ENCODE measurements around the gene ZC3H7B. TPM values are rescaled to one million over a fixed set of nuclear protein-coding genes. Genes with fewer than 3 reads are reported as not detected.

ZC3H7B gene
- total RNA-seq, 2 experiments from 2014 or later = 46.1 to 47.9 TPM

DNA sequence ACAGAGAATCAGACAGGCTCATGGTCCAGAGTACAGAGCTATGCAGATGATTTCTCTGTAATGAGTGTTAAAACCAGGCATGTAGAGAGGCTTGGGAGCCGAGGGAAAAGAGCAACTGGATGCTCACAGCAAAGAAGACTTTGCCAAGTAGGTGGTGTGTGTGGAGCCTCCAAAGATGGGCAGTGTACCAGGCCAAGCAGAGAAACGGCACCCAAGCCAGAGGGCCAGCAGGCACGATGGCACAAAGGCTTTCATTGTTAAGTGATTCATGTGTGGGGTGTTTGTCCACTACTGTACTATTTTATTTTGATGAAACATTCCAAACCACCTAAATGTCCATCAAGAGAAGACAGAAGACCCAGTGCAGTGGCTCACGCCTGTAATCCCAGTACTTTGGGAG is 26.5 kb upstream of the ZC3H7B start:
- H3K9me3 Mint-ChIP-seq = no peaks in the 10 kb centered on the region
- DNase-seq (no peak), ATAC-seq (no peak)
- intact Hi-C loops (cut with micrococcal nuclease) = no loop called here
- no peak overlapping the region for H3K4me3 Mint-ChIP-seq
- ChIA-PET POLR2A (interaction anchor here (0.6 to 1.8 kb wide), 5 partner anchors 8 to 238 kb away, joined by 3 to 7 read pairs (median 3); partner anchors contain the start of gene RANGAP1), CTCF (no interaction called here)
- H3K27ac Mint-ChIP-seq = no peak overlapping the region
- no peaks in the 10 kb centered on the region for H3K27me3 Mint-ChIP-seq
- TF ChIP-seq, protein P1, sequence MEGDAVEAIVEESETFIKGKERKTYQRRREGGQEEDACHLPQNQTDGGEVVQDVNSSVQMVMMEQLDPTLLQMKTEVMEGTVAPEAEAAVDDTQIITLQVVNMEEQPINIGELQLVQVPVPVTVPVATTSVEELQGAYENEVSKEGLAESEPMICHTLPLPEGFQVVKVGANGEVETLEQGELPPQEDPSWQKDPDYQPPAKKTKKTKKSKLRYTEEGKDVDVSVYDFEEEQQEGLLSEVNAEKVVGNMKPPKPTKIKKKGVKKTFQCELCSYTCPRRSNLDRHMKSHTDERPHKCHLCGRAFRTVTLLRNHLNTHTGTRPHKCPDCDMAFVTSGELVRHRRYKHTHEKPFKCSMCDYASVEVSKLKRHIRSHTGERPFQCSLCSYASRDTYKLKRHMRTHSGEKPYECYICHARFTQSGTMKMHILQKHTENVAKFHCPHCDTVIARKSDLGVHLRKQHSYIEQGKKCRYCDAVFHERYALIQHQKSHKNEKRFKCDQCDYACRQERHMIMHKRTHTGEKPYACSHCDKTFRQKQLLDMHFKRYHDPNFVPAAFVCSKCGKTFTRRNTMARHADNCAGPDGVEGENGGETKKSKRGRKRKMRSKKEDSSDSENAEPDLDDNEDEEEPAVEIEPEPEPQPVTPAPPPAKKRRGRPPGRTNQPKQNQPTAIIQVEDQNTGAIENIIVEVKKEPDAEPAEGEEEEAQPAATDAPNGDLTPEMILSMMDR (IDR thresholded peaks at IDR 0.05) = no peak
- peaks cover 2% of the 10 kb centered on the region for H3K4me1 Mint-ChIP-seq (ENCODE audit: low read depth)
- peaks cover 55% of the 10 kb centered on the region for H3K36me3 Mint-ChIP-seq (ENCODE audit: low read depth)

DNA sequence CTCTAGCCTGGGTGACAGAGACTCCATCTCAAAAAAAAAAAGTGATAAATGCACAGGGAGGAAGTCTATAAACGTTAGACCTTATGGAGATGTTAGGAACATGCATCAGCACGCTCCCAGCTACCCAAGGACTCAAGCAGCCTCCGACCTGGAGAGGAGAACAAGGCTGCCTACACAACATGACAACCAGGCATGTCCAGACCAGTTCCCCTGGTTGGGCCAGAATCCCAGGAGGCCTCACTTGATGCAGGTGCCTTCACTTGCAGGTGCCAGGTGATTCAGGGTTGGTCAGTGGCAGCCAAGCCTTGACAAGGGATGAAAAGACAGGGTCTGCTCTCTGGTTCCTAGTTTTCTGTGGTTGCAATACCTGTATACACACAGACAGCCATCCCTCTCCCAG is 21.3 kb upstream of the ZC3H7B start:
- H3K9me3 Mint-ChIP-seq = no peaks in the 10 kb centered on the region

DNA sequence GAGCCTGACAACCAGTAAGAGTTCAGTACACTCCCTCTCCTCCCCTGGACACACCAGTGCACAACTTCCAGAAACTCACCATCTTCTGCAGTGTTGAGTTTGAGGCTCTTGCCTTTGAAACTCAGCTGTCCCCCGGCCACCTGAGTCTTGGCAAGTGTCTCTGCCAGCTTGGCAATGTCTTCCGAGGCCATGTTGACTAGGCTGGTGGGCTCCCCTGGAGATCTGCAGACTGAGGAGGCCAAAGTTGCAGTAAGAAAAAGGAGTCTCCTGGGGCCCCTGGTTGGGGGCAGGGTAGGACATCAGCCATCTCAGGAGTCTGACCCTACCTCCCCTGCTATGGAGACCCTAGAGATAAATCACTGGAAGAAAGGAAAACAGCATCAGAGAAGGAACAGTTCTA is 20.5 kb upstream of the ZC3H7B start:
- Mint-ChIP-seq H3K36me3 (ENCODE audit: low read depth) (peaks cover 54% of the 10 kb centered on the region), H3K27ac (no peak overlapping the region), H3K9me3 (no peaks in the 10 kb centered on the region), H3K27me3 (no peaks in the 10 kb centered on the region), H3K4me1 (ENCODE audit: low read depth) (peaks cover 22% of the 10 kb centered on the region), H3K4me3 (no peak overlapping the region)
- ATAC-seq (no peak), DNase-seq (no peak)
- intact Hi-C loops (cut with micrococcal nuclease) = no loop called here
- CTCF ChIA-PET = interaction anchor here (1.5 to 1.6 kb wide), 2 partner anchors 20 to 43 kb away, joined by 4 to 6 read pairs; partner anchors contain the start of gene ZC3H7B
- TF ChIP-seq, protein P1 (IDR thresholded peaks at IDR 0.05) = no peak
- POLR2A ChIA-PET = interaction anchor here (0.9 to 2.5 kb wide), 6 partner anchors 10 to 65 kb away, joined by 3 to 7 read pairs (median 4); partner anchors contain the start of gene ZC3H7B

More for the DNA sequence above, 21.3 kb upstream of the ZC3H7B start:
- H3K4me3 Mint-ChIP-seq = no peak overlapping the region
- ChIA-PET CTCF (interaction anchor here (1.5 kb wide), 1 partner anchor 43 kb away, joined by 4 read pairs; no protein-coding TSS in a partner anchor), POLR2A (interaction anchor here (0.9 to 1.6 kb wide), 5 partner anchors 9 to 64 kb away, joined by 3 read pairs; no protein-coding TSS in a partner anchor)
- H3K4me1 Mint-ChIP-seq (ENCODE audit: low read depth) = peaks cover 20% of the 10 kb centered on the region
- no peak for ATAC-seq
- peak overlapping the region; percentile 34 for H3K27ac Mint-ChIP-seq
- peaks cover 54% of the 10 kb centered on the region for H3K36me3 Mint-ChIP-seq (ENCODE audit: low read depth)
- DNase-seq = no peak
- H3K27me3 Mint-ChIP-seq = no peaks in the 10 kb centered on the region
- TF ChIP-seq, protein P1 (IDR thresholded peaks at IDR 0.05) = no peak
- intact Hi-C loops (cut with micrococcal nuclease) = no loop called here

DNA sequence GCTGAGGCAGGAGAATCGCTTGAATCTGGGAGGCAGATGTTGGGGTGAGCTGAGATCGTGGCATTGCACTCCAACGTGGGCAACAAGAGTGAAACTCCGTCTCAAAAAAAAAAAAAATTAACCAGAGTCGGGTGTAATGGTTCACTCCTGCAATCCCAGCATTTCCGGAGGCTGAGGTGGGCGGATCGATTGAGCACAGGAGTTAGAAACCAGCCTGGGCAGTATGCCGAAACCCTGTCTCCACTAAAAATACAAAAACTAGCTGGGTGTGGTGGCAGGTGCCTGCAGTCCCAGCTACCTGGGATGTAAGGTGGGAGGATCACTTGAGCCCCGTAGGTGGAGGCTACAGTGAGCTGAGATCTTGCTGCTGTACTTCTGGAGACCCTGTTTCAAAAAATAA is 16.9 kb upstream of the ZC3H7B start:
- no peak for DNase-seq
- ChIA-PET CTCF (interaction anchor here (1.0 kb wide), 1 partner anchor 46 kb away, joined by 4 read pairs; no protein-coding TSS in a partner anchor), POLR2A (interaction anchor here (1.0 to 3.1 kb wide), 9 partner anchors 10 to 333 kb away, joined by 3 to 33 read pairs (median 6); partner anchors contain the start of genes RBX1 and ZC3H7B)
- Mint-ChIP-seq H3K4me1 (ENCODE audit: low read depth) (peaks cover 25% of the 10 kb centered on the region), H3K27ac (peak overlapping the region; percentile 99), H3K9me3 (no peaks in the 10 kb centered on the region), H3K27me3 (no peaks in the 10 kb centered on the region), H3K36me3 (ENCODE audit: low read depth) (peaks cover 34% of the 10 kb centered on the region), H3K4me3 (peak overlapping the region; percentile 94)
- intact Hi-C loops (cut with micrococcal nuclease) = no loop called here
- no peak for ATAC-seq
- TF ChIP-seq, protein P1 (IDR thresholded peaks at IDR 0.05) = no peak

DNA sequence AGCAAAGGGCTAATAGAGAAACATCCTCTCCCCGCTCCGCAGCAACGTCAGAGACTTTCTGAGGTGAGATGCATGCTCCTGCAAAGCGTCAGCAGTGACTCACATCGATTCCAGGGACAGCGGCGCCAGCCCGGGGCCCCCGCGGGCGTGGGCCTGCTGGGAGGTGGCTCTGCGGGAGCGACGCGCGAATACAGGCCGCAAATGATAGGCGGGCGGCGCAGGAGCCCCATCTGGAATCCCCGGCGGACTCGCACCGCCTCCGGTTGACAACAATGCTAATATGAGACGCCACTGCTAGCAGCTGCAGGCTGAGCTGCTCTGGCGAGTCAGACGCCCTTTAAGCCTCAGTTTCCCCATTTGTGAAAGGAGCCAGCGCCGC is 15.9 kb upstream of the ZC3H7B start:
- TF ChIP-seq, protein P1 (IDR thresholded peaks at IDR 0.05) = no peak

More for the DNA sequence above, 15.9 kb upstream of the ZC3H7B start:
- POLR2A ChIA-PET = interaction anchor here (0.6 to 3.1 kb wide), 21 partner anchors 9 to 335 kb away, joined by 3 to 33 read pairs (median 6); partner anchors contain the start of genes ACO2, DESI1, EP300 and PHF5A
- Mint-ChIP-seq H3K9me3 (no peaks in the 10 kb centered on the region), H3K4me1 (ENCODE audit: low read depth) (peaks cover 25% of the 10 kb centered on the region), H3K36me3 (ENCODE audit: low read depth) (peaks cover 28% of the 10 kb centered on the region), H3K4me3 (peak overlapping the region; percentile 94), H3K27ac (peak overlapping the region; percentile 99), H3K27me3 (no peaks in the 10 kb centered on the region)
- CTCF ChIA-PET = interaction anchor here (1.8 kb wide), 1 partner anchor 16 kb away, joined by 9 read pairs; the partner anchor contains the start of gene ZC3H7B
- ATAC-seq = peak; percentile 54
- DNase-seq = peak; percentile 96
- intact Hi-C loops (cut with micrococcal nuclease) = no loop called here
